22Rv1 (cell line): ENCODE results near the gene KLHL1.

ENCODE experiments used
- CTCF ChIP-seq: fragments of 450-650 bp; IDR thresholded peaks from 2 replicates; pipeline ENCODE4 v1.5.1; 2017; ENCODE audit warnings: mild to moderate bottlenecking
- ZFX ChIP-seq: fragments of 450-650 bp; IDR thresholded peaks from 2 replicates; pipeline ENCODE4 v1.6.1; 2017; ENCODE audit warnings: antibody characterized with exemption, borderline replicate concordance

GRCh38 chr13:70042193-70042592 lies 66.1 kb downstream of the KLHL1 start:
- TF ChIP-seq CTCF: no peak
- no peak for TF ChIP-seq ZFX
